Activated effector memory CD4-positive, alpha-beta T cell treated with Interleukin-2 at 50 U/mL for 16 hours (primary cell): ENCODE data around the gene TGFBR2.
"Not testable (repeated sequence)": the region's sequence is repeated elsewhere in the genome, so short reads cannot be mapped to it uniquely, and the experiment has no call there.

ENCODE experiments used
- DNase-seq: peaks from one replicate; pipeline ENCODE4 v3.0.0-alpha.2; 2020

Gene TGFBR2

DNA sequence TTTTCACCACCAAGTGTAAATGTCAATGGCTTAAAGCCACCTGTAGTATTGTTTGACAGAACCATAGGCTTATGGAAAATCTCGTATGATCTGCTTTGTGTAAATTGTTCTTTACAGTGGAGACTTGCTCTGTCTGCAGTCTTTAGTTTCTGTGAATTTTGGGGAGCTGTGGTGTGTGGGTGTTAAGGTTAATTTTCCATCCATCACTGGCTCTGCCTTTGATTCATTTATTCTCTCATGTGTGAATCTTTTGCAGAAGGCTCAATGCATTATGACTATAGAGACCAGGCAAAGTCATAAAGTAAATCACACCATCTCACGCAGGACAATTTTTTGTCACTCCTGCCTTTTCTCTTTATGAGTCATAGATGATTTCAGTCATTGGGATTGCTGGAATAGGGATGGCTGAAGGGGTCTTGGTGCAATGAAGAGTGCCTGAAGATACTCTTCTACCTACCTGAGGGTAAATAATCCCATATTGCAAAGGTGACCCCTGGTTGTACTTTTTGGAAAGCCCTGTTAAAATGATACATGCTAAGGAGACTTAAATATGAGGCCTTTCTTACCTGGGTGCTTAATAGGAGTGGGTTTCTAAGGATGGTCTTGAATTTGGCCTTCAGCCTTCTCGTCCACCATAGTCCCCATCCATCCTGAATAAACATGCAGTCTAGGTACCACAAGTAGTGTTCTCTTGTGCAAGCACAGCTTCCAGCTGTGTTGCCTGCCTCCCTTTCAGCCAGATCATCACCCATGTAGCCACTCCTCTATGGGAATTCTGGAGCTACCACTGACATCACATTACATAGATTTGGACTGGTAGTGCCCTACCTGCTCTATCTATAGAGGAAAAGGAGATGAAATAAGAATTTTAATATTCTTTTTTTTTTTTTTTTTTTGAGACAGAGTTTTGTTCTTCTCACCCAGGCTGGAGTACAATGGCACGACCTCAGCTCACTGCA lies 14.3 kb downstream of the TGFBR2 start:
- no peak for DNase-seq

DNA sequence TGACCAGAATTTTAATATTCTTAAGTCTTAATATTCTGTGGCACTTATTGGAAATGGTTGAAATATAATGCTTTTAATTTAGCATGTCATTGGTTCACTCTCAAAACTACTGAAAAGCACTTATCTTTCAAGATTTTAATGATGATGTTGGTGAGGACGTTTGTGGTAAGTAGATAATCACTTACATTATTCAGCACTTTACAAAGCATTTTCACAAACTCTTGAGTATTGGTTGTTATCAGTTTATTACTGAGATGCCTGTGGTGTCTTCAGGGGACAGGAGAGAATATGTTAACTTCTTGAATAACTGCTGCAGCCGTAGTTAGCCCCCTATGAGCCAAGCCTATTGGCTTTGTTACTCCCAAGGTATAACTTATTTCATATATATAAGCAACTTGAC lies 15.2 kb downstream of the TGFBR2 start:
- no peak for DNase-seq

DNA sequence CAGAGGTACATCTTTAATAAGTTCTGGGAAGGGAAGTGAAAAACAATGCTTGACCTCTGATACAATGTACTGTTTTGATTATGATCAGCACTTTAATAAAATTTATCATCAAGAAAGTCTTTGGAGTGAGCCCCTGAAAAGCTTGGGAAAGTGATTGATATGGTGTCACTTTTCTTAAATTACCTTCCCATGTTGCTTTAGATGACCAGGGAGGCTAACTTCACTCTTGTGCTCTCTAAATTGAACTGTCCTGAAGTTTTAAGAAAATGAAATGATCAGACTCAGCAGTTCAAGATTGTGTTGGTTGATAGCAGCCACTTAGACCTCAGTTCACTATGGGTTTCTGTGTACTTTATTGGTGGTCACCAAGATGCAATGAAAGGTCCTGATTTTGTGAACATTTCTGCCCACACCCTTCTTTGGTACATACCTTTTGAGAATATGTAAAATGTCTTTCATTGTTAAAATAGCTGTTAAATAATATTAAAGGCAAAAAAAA lies 15.7 kb downstream of the TGFBR2 start:
- DNase-seq, result no peak

DNA sequence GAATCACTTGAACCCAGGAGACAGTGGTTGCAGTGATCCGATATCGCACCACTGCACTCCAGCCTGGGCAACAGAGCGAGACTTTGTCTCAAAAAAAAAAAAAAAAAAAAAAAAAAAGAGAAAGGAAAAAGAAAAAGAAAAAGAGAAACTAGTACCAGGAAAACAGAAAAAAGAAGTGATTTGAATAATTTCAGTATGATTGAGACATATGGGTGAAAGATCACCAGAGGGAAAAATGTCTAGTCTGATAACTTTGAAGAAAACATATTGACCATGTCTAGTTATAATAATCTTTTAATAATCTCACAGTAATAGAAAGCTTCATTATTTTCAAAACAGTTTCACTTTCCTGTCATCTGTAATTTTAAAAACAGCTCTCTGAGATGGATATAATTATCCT lies 16.4 kb downstream of the TGFBR2 start:
- no peak for DNase-seq

- DNase-seq, result no peak
Measured at GRCh38 chr3:30623351-30623750, 16.9 kb downstream of the TGFBR2 start.

DNA sequence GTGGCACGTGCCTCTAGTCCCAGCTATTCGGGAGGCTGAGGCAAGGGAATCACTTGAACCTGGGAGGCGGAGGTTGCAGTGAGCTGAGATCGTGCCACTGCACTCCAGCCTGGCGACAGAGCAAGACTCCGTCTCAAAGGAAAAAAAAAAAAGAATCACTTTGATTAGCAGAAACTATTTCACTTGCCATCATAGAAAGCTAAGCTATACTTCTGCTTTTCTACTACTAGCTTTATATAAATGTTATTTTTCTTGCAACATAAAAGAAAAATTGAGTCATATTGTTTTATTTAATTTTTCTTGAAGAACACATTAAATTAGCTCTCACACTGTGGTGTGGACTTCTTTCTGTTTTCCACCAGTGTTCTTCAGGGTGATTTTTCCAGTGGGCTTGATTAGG lies 18.1 kb downstream of the TGFBR2 start:
- not testable (repeated sequence) for DNase-seq

DNA sequence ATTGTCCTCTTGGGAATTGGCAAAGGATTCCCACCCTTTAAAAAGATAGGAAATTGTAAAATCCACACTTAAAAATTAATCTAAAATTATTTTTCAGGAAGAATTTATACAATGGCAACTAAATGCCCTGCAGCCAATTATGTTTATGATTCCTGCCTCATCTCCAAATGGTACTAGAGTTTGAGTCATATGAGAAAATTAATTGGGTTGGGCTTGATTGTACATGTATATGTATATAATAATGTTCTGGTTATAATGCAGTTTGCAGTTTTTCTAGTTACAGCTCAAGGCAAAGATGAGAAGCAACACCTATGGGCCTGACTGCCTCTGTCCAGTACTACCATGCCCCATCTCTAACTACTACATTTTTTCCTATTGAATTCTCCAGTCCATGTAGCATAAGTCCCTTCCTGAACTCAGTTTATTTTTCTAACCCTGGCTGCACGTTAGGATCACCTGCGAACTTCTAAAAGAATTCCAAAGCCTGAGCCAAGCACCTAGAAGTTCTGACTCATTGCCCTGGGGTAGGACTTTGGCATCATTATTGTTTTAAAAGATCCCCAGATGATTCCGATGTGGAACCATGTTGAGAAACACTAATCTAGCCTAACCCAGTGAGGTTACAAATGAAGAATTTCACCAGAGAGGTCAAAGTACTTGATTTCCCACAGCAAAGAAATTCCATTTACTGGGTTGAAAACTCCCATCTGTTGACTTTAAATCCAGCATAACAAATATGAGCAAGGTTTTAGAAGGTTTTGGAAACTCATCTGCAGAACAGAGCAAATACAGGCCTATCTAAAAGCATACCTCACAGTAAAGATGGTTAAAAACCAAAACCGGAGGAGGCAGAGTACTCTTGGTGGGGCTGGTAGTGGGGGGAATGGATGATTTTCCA lies 19.4 kb downstream of the TGFBR2 start:
- no peak for DNase-seq

DNA sequence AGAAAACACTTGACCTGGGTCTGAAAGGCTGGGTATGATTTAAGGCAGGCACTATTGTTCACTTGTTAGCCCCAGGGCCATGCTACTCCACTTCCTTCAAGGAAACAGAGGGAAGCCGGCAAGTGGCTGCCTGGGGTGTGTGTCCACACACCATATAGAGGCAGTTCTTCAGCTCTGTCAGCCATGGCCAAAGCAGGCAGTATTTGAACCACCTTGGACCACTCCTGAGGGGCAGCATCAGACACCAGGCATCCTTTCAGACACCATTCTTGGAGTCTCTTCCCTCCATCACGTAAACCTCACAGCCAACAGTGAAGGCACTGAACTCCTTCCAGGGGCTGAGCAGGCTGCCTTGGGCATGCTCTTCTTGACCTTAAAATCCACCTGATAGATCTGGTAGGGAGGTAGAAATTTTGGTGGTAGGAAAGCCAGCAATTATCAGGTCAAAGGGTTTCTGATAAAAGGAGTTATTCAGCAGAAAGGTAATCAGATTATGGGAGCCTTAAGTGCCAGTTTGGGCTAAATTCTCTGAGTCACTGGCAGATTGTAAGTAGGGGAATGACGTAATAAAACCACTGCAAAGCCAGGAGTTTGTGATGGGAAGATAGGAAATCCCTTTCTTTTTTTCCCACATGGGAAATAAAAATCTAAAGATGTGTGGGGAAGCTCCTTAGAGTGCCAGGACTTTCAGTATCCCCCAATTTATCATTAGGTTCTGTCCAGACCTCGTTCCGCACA lies 20.2 kb downstream of the TGFBR2 start:
- DNase-seq, result no peak

- DNase-seq, result no peak
Measured at GRCh38 chr3:30628205-30628900, 22.0 kb downstream of the TGFBR2 start.

DNA sequence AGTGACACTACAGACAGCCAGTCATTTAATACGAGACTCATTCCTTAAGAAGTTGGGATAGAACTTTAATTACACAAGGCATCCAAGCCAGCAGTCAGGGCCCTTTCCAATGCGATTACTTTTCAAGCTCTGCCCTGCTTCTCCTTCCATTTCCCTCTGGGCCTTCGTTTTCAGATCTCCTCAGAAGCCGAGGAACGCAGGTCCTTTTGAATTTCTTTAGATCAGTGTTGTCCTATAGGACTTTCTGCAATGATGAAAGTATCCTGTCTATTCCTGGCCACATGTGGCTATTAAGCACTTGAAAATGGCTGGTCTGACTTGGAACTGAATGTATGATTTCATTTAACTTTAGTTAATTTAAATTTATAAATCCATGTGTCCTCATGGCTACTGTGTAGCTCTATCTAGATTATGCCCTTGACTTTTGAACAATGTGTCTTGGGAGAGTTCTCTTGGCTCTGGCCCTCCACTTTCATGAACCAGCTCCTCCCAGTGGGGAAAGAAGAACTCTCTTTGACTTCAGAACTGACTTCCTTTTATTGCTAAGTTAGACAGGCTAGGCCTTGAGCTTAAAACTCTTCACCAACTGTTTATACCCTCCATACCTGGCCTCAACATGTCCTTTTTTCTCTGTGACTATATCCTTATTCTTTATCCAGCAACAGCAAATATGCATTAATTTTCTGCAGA lies 22.6 kb downstream of the TGFBR2 start:
- no peak for DNase-seq

GRCh38 chr3:30629746-30630145 lies 23.3 kb downstream of the TGFBR2 start:
- DNase-seq, result no peak

- DNase-seq, result no peak
Measured at GRCh38 chr3:30630238-30631030, 24.0 kb downstream of the TGFBR2 start.

DNA sequence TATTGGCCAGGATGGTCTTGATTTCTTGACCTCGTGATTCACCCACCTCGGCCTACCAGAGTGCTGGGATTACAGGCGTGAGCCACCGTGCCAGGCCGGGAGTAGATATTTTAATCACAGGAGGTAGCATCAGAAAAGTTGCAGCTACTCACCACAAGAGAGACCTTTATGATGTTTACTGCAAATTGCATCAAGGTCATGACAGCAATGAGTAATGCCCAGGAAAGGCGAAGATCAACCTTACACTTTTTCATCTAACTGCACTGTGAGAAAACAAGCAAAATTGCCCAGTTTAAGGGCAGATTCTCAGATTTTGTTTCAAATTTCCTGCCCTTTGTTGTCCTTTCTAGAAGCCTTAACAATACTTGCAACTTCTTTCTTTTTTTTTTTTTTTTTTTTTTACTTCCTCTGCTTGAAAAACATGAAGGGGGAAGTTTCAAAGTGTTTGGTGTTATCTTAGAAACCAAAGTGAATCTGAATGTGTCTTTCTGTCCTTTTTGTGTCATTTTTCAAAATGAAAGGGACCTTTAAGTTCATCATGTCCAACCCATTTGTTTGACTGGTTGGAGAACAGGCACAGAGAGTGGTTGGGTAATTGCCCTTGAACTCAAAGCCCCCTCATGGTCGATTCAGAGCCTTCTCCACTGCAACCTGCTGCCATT lies 25.0 kb downstream of the TGFBR2 start:
- DNase-seq, result peak; percentile 22

DNA sequence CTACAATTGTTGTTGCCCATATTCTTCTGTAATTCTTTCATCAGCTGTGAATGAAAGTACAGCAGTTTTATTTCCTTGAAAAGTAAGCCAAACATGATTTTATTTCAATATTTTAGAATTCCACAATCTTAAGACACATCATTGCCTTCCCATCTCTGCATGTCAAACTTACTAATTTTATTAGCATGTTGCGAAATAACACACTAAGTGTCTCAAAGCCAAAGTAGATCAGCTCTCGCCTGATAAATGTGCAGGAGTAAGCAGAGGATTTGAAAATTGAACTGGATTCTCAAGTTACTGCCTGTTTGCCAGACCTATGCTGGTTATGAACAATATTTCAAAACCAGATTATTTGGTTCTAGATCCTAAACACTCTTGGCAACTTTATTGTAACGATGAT lies 25.7 kb downstream of the TGFBR2 start:
- no peak for DNase-seq

DNA sequence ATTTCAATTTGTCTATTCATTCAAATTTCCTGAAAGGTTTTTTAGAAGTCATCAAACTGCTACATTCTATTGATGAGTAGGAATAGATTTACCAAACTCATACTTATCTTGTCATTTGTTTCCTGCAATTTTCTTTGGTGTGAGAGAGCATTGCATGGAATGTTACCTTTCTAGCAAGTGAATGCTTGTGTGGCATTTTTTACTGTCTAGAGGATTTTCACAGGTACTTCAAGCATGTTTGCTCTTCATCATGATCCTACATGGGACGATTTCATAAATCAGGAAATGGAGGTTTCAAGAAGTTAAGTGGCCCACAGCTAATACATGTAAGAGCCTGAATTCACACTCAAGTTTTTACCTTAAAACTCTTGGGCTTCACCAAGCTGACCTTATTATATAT lies 26.1 kb downstream of the TGFBR2 start:
- no peak for DNase-seq

- no peak for DNase-seq
Measured at GRCh38 chr3:30633718-30634117, 27.3 kb downstream of the TGFBR2 start.

DNA sequence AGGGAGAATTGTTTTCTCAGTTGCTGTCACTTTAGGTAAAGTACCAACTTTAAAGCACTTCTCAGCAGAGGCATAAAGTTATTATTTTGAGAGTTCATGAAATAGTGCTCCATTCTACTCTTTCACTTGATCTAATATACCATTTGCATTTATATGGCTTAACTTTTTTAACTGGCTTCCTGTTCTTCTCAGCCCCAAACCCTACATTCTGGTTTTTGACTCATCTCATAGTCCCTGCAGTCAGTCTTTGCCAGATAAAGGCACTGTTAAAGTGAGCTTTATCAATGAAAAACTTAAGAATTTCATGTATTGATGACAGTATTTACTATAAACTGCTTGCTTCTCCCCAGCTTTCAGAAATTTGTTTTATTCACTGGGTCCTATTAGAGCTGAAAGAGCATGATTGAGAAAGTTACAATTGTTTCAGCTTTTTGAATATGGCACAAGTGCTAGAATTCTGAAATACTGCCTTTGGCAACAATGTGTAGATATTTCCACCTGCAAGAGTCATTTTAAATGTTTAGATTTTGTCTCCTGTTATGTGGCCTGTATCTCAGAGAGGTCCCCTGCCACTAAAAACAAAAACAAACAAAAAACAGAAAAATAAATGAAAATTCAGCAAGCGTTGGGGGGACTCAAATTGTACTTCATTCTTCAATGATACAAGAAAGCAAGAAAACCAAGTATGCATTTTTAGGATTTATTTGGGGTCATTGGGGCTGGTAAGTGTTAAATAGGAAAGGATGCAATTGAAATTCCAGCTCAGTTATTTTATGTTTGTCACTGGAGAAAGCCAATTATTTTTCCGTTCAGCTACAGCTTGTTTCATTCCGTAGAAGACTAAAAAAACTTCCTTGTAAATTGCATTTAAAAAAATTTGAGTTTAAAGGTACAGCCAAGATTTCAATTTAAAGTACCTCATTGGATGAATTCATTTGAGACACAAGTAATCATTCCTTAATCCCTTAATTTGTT lies 28.6 kb downstream of the TGFBR2 start:
- DNase-seq, result no peak

DNA sequence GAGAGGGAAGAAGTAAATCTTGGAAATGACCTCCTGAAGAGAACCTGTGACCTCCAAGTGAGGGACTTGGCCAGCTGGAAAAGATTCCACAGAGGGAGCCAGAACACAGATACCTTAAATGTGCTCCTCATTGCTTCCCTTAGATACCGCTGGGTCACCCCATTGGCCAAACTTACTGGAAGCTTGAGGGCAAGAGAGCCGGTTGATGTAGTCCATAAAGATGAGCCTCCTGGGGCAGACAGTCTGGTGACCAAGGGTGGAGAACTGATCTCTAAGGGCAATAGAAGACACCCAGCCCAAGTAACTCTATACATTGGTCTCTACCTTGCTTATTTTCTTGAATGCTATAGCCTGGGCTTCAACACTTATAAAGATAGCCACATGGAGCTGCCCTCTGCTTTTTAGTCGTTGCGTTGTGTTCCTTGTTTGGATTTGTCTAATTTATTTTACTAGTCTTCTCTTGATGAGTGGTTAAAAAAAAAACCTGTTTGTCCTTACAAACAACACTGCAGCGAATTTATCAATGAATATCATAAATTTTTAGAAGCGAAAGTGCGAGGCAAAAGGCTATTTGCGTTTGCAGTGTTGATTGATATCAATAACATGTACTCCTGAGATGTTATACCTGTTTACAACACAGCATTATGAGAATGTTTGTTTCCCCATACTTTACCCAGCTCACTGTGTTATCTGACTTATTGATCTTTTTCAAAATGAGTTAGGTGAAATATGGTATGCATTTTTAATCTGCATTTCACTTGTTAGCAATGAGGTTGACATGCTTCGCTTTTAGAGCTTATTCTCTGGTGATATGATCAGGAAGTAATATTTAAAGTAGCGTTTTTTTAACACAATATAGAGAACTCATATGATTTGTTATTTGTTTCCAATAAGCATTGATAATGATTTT lies 31.2 kb downstream of the TGFBR2 start:
- DNase-seq, result no peak
